GM18517 (cell line): ENCODE results near the gene VSTM1.
"Not testable (repeated sequence)": the region's sequence is repeated elsewhere in the genome, so short reads cannot be mapped to it uniquely, and the experiment has no call there.

Source experiments
- ATAC-seq: cut with Tn5 transposase; IDR thresholded peaks from one replicate; pipeline ENCODE4 v1.9.1; 2021; ENCODE audit warnings: mild to moderate bottlenecking, moderate library complexity; ENCODE audit not compliant: unreplicated experiment

VSTM1 gene

DNA sequence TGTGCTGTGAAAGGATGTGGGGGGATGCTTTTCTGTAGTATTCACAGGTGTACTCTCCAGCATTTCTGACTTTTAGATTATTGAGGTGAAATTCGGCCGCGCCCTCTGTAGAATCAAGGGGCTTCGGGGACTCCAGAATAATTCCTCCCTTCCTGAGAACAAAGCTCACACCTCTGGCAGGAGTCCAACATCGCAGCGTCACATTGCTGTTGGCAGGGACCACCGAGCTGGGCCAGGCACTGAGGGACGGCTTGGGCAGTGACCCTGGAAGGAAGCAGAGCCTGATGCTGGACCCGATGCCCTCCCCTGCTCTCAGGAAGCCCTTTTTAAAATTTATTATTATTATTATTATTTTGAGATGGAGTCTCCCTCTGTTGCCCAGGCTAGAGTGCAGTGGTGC lies 11.2 kb upstream of the VSTM1 start:
- ATAC-seq = no peak

DNA sequence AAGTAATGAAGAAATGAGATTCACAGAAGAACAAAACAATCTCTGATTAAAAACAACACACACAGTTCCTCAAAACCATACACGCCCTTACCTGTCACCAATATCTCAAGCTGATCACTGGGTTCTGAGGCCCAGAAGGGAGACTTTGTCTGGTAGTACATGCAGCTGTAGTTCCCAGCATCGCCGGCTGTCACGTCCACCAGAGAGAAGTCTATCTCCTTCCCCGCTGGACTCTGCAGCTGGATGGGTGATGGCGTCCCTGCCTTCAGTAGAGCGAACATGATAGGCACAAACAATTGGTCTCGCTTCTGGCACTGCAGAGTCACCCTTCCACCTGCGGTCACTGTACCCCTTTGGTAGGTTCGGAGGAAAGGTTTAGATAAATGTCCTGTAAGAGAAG lies 10.1 kb upstream of the VSTM1 start:
- no peak for ATAC-seq

DNA sequence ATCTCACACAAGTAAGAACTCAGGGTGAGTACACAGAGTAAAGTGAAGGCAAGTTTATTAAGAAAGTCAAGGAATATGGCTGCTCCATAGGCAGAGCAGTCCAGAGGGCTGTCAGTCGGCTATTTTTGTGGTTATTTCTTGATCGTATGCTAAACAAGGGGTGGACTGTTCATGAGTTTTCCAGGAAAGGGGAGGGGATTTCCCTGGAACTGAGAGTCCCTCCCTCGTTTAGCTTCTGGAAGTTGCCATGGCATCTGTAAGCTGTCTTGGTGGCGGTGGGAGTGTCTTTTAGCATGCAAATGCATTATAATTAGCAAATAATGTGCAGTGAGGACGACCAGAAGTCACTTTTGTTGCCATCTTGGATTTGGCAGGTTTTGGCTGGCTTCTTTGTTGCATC lies 5.8 kb upstream of the VSTM1 start:
- no peak for ATAC-seq

DNA sequence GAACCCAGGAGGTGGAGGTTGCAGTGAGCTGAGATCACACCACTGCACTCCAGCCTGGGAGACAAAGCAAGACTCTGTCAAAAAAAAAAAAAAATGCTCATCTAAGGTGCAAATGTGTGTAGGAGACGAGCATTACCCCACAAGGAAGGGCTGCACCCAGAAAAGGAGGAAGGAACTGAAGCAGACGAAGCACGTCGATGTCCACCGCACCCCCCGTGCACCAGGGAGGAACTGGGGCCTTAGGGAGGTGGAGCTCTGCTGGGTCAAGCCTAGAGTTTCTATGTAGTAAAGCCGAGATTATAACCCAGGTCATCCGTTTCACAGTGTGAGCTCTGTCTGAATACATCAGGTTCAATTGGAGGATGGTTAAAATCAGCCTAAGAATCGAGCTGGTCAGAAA lies 1.1 kb downstream of the VSTM1 start:
- no peak for ATAC-seq

DNA sequence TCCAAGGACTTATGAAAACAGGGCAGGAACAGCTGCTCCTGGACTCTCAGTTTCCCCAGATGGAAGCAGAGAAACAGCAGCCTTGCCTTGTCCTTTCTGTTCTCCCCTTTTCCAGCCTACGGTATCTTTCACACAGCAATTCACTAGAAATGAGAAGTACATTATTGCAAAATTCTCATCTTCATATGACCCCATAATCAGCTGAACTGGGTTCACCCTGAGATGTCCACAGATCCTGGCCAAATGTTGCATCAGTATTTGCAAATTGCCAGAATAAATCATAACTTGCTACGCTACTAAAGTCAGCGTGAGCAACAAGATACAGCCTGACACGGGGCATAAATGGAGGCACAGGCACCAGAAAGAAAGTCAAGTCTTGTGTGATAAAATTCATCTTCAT lies 16.1 kb downstream of the VSTM1 start:
- no peak for ATAC-seq

DNA sequence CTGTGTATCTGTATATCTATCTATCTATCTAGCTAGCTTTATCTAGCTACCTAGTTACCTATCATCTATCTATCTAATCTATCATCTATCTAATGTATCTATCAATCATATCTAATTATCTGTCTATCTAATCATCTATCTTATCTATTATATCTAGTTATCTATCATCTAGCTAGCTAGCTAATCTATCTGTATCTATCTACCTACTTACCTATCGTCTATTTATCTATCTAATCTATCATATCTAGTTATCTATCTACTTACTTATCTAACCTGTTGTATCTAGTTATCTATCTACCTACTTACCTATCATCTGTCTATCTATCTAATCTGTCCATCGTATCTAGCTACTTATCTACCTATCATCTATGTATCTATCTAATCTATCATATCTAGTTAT lies 17.9 kb downstream of the VSTM1 start:
- no peak for ATAC-seq

DNA sequence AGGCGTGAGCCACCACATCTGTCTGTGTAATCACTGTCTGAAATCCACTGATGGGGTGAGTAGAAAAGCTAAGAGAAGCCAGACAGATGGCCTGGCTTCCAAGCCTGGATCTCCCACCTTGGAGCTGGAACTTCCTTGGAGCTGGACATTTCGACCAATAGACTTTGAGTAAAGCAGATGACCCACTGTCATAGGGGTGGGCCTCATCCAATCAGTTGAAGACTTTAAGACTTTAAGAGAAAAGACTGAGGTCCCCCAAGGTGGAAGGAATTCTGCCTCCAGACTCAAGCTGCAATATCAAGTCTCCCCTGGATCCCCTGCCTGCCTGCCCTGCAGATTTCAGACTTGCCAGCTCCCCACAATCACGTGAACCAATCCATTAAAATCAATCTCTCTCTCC lies 20.7 kb downstream of the VSTM1 start:
- no peak for ATAC-seq

DNA sequence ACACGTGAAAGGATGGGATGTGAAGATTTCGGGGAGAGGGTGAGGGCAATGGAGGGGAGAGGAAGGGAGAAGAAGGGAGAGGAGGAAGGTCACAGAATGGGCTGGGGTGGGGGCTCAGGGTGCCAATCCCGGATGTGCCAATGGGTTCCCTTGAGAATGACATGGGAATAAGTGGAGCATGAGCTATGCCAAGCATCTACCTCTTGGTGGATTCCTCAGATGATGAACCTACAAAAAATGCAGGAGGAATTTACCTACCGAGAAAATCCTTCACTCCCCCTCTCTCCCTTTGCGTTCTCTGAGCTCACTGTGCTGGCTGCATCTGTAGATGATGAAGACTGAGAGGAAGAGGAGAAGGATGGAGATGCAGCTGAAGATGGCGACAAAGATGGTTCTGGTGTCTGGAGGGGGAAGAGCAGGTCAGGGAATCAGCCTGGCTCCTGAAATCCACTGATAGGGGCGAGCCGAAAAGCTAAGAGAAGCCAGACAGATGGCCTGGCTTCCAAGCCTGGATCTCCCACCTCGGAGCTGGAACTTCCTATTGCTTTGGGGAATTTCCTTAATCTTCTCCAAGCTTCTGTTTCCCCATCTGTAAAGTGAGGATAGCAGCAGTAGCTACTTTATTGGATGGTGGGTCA lies 21.6 kb downstream of the VSTM1 start:
- no peak for ATAC-seq

DNA sequence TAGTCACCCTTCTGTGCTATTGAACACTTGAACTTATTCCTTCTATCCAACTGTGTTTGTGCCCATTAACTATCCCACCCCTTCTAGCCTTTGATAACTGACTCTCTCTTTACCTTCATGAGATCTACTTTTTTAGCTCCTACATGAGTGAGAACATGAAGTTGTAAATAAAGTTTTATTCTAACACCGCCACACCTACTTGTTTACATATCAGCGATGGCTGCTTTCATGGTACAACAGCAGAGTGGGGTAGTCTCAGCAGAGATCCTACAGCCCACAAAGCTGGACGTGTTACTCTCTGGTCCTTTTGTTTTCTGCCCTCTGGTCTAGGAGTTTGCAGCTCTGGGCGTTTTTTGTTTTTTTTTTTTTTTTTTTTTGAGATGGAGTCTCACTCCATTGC lies 23.7 kb downstream of the VSTM1 start:
- no peak for ATAC-seq

DNA sequence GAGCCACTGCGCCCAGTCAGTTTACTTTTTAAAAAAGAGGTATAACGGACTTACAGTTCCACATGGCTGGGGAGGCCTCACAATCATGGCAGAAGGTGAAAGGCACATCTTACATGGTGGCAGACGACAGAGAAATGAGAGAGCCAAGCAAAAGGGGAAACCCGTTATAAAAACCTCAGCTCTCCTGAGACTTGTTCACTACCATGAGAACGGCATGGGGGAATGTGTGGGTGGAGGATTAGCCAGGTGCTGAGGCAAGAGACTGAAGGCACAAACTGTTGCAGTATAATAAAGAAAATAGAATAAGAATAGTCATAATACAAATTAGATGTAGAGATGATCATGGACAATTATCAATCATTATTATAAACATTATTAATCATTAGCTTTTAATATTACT lies 27.2 kb downstream of the VSTM1 start:
- ATAC-seq = not testable (repeated sequence)

DNA sequence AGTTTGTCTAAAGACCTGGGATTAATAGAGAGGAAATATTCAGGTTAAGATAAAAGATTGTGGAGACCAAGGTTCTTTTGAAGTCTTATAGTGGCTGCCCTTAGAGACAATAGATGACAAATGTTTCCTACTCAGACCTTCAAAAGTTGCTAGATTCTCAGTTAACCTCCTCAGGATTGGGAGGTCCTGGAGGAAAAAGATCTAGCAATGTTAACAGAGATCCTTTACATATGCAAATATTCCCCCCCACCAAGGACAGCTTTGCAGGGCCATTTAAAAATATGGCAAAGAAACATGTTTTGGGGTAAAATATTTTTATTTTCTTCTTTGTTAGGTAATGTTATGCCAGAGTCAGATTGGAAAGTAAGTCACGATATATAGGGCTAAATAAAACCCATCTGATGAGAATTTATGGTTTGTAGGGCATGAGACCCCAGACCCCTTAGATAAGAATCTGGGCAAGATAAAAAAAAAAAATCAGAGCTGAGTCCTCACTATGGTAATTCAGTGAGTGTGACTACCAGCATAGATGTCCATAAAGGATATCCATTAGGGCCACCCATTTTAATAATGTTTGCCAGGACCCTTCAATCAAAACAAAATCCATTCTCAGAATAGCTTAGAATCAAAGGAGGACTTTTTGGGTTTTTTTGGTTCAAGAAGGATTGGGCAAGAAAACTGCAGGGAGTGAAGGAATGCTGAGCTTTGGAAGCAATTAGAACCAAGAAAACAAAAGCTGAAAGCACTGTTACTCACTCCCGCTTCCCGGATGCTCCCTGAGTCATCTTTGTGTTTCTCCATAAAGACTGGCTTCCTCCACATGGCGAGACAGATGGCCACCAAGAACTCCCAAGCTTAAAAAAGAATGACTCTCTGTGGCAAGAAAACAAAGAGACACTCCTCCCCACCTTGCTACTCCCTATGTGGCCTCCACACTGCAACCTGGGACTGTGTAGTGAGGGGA lies 28.2 kb downstream of the VSTM1 start:
- ATAC-seq = no peak

DNA sequence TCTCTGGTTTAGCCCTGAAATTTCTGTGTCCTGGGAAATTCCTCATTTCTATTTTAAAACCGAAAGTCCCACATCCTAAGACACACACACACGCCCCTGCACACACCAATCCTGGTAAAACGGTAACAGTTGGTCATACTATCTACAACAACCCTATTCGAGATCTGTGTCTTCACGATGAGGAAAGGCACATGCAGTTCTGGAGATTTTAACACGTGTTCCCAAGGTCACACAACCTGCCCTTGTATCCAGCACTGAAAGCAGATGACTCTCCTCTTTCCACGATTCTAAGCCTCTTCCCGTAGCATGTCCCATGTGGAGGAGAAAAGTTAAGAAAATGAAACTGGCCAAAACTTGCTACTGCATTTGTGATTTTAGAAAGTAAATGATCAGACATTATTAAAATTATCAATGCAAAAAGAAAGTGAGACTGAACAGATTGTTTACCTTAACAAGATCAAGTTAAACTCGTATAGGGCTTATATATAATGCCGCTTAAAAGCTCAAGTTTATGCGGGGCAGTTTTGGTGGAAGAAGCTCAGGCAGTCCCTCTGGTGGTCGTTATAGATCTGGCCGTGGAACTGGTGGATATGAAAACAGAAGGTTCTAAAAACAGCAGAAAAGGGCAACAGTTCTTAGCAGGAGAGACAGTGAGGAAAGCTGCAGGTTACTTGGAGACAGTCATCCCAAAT lies 32.7 kb downstream of the VSTM1 start:
- ATAC-seq = no peak

DNA sequence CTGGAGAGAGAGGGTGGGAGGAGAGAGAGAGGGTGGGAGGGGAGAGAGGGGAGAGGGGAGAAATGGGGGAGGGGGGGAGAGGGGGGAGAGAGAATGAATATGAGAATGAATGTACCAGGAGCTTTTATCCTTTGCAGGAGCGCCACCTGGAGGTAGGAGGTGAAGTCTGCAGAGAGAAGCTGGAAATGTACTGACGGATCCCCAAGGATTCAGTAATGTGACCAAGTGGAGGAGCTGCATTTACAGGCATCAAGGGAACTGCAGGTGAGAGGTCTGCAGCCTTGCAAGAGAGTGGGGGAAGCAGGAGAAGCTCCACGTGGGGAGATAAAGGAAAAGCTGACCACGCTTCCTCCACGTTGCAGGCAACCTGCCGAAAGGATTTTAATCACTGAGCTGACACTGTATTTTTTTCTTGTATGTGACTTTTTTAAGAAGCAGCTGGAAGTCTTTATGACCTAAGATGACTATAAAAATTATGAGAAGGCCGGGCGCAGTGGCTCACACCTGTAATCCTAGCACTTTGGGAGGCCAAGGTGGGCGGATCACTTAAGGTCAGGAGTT lies 33.7 kb downstream of the VSTM1 start:
- no peak for ATAC-seq

DNA sequence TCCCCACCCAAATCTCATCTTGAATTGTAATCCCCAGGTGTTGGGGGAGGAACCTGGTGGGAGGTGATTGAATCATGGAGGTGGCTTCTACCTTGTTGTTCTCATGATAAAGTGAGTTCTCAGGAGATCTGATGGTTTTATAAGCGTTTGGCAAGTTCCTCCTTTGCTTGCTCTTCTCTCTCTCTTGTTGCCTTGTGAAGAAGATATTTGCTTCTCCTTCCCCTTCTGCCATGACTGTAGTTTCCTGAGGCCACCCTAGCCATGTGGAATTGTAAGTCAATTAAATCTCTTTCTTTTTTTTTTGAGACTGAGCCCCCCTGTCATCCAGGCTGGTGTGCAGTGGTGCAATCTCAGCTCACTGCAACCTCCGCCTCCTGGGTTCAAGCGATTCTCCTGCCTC lies 34.4 kb downstream of the VSTM1 start:
- no peak for ATAC-seq

DNA sequence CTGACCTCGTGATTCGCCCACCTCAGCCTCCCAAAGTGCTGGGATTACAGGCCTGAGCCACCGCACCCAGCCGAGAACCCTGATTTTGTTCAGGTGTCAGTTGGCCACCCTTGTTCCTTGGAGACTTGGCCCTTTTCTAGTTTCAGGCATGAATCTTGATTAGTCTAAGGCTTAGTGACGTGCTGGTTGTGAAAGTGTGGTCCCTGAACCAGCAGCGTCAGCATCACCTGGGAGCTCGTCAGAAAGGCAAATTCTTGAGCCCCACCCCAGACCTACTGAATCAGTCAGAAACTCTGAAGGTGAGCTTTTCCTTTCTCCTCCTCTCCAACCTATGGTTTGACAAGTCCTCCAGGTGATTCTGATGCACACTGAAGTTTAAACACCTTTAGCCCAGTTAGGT lies 37.0 kb downstream of the VSTM1 start:
- no peak for ATAC-seq

DNA sequence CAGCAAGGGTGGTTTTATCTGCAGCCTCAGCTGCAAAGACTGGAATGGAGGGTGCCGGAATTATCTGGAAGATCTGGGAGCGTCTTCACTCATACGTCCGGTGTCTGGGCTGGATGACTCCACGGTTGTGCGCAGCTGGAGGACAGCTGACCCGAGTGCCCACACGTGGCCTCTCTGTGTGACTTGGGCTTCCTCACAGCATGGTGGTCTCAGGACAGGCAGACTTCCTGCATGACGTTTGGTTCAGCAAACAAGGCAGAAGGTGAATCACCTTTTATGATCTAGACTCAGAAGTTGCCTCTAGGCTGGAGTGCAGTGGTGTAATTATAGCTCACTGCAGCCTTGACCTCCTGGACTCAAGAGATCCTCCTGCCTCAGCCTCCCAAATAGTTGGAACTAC lies 39.0 kb downstream of the VSTM1 start:
- ATAC-seq = no peak

DNA sequence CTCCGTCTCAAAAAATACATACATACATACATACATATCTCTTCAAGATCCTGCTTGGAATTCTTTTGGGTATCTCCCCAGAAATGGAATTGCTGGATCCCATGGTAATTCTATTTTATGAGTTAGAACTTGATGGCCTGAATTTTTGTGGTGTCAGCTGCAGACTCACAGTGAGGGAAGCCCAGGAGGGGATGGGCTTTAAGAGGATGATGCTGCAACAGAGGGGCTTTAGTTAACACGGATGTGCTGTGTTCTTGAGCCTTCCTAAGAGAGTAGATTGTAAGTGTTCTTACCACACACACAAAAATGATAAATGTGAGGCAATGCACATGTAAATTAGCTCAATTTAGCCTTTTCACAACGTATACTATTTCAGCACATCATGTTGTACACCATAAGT lies 40.5 kb downstream of the VSTM1 start:
- ATAC-seq = no peak

DNA sequence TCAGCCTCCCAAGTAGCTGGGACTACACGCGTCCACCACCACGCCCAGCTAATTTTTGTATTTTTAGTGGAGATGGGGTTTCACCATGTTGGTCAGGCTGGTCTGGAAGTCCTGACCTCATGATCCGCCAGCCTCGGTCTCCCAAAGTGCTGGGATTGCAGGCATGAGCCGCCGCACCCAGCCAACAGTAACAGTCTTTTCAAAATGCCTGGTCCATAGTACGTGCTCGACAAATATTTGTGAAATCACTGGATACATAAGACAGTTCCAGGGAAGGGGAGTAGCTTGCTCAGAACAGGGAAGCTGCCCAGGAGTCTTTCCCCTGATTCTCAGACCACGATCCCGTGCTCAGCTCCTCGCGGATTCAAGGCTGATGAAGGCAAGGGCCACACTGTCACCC lies 41.8 kb downstream of the VSTM1 start:
- no peak for ATAC-seq

DNA sequence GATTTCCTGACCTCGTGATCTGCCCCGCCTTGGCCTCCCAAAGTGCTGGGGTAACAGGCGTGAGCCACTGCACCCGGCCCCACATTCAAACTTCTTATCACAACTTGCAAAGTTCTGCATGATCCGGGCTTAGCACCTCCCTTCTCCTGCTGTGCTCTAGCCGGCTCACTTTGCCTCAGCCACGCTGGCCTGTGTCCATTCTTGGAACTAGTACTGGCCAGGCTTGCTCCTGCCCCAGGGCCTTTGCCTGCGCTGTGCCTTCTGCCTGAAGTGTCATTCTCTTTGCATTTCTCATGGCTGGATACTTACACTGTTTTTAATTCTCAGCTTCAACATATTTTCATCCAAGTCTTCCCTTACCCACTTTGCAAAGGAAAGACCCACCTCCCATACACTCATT lies 42.3 kb downstream of the VSTM1 start:
- no peak for ATAC-seq

DNA sequence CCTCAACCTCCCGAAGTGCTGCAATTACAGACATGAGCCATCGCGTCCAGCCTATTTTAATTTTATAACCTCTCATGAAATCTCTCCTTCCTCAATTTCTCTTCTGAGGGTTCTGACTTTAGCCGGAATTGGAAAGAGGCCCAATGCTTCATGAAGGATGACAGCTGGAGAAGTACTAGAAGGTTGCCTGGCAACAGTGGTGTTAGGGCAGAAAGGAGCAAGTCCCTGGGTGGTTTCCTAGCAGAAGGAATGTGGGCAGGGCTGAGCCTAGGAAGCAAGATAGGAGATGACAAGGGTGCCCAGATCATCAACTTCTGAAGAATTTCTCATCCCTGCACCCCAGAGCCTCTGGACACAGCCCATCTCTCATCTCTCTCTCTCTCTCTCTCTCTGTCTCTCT lies 46.4 kb downstream of the VSTM1 start:
- no peak for ATAC-seq

DNA sequence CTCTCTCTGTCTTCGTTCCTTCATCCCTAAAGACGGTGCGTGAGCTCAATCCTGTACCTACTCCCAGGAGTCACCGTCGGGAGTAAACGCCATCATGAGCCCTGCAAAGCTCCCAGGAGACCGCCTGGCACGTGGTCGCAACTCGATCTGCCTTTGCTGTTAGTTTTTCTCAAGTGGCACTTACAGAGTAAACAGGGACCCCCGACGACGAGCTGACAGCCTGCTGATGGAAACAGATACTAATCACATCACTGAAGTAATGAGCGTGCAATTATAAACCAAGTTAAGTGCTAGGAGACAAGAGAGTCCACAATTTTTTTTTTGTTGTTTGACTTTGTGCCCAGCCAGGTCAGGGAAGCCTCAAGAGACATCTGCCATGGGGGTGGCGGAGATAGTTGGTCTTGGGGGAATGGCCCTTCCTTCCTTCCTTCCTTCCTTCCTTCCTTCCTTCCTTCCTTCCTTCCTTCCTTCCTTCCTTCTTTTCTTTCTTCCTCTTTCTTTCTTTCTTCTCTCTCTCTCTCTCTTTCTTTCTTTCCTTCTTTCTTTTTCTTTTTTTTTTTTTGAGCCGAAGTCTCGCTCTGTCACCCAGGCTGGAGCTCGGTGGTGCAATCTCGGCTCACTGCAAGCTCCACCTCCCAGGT lies 48.7 kb downstream of the VSTM1 start:
- ATAC-seq = no peak
